Neuronal stem cell (in vitro differentiated cells): ENCODE results near the gene PLVAP.
A peak's percentile ranks its signal among the peaks of the same experiment; 100 is the strongest.

Source experiments
- DNase-seq: peaks from one replicate; pipeline ENCODE4 v3.0.0-alpha.2; 2013; ENCODE audit warnings: low spot score
- H2AFZ ChIP-seq: one replicate; pipeline ENCODE4 v1.6.1; 2013; ENCODE audit warnings: mild to moderate bottlenecking, low read length, inconsistent platforms
- H2AK5ac ChIP-seq: 2 replicates; pipeline ENCODE4 v1.6.1; 2013; ENCODE audit warnings: low read depth, mild to moderate bottlenecking, inconsistent platforms, low read length, moderate library complexity, mixed read lengths
- H2BK120ac ChIP-seq: 2 replicates; pipeline ENCODE4 v1.6.1; 2013; ENCODE audit warnings: low read depth, mild to moderate bottlenecking, inconsistent platforms, low read length, moderate library complexity, mixed read lengths
- H2BK12ac ChIP-seq: one replicate; pipeline ENCODE4 v1.6.1; 2013; ENCODE audit warnings: low read length, inconsistent platforms
- H2BK15ac ChIP-seq: 2 replicates; pipeline ENCODE4 v1.6.1; 2013; ENCODE audit warnings: mild to moderate bottlenecking, low read length, inconsistent platforms, mixed read lengths
- H2BK5ac ChIP-seq: one replicate; pipeline ENCODE4 v1.6.1; 2013; ENCODE audit warnings: inconsistent platforms, mild to moderate bottlenecking, low read length, moderate library complexity
- H3K14ac ChIP-seq: one replicate; pipeline ENCODE4 v1.6.1; 2013; ENCODE audit warnings: low read length, inconsistent platforms
- H3K18ac ChIP-seq: 2 replicates; pipeline ENCODE4 v1.6.1; 2013; ENCODE audit warnings: low read length, inconsistent platforms
- H3K23ac ChIP-seq: 2 replicates; pipeline ENCODE4 v1.6.1; 2013; ENCODE audit warnings: low read depth, mild to moderate bottlenecking, mixed read lengths, low read length, inconsistent platforms; ENCODE audit not compliant: poor library complexity
- H3K27ac ChIP-seq: replicated peaks from 3 replicates; pipeline ENCODE4 v1.5.1; 2013; ENCODE audit warnings: low read length, inconsistent platforms
- H3K27me3 ChIP-seq, 3 experiments: 2 replicates each; pipeline ENCODE4 v1.6.1; 2013; ENCODE audit warnings: low read length in 3 of 3, mild to moderate bottlenecking in 2 of 3, inconsistent platforms in 1 of 3, low read depth in 1 of 3, mixed read lengths in 1 of 3, moderate library complexity in 1 of 3; ENCODE audit not compliant: control insufficient read depth in 3 of 3, insufficient read depth in 3 of 3
- H3K36me3 ChIP-seq, 2 donors: replicated peaks in 1 of 2; 2 replicates each; pipeline ENCODE4 v1.6.1; 2013; ENCODE audit warnings: low read length in 2 of 2; ENCODE audit not compliant: control insufficient read depth in 2 of 2, insufficient read depth in 2 of 2
- H3K4ac ChIP-seq: 2 replicates; pipeline ENCODE4 v1.6.1; 2013; ENCODE audit warnings: inconsistent platforms, mild to moderate bottlenecking, low read length, moderate library complexity
- H3K4me1 ChIP-seq, 2 donors: 1 replicate in 1 of 2; 2 replicates in 1 of 2; pipeline ENCODE4 v1.6.1; 2013; ENCODE audit warnings: low read length in 2 of 2, low read depth in 1 of 2; ENCODE audit not compliant: control insufficient read depth in 2 of 2, insufficient read depth in 1 of 2
- H3K4me2 ChIP-seq: one replicate; pipeline ENCODE4 v1.6.1; 2013; ENCODE audit warnings: mild to moderate bottlenecking, low read length, inconsistent platforms; ENCODE audit not compliant: insufficient read depth, poor library complexity, severe bottlenecking
- H3K4me3 ChIP-seq, 2 donors: 2 replicates each; pipeline ENCODE4 v1.5.1; 2013; ENCODE audit warnings: low read length in 2 of 2, mild to moderate bottlenecking in 2 of 2, inconsistent platforms in 1 of 2, moderate library complexity in 1 of 2
- H3K79me1 ChIP-seq: one replicate; pipeline ENCODE4 v1.6.1; 2013; ENCODE audit warnings: low read depth, mild to moderate bottlenecking, inconsistent platforms, low read length, moderate library complexity
- H3K9ac ChIP-seq: one replicate; pipeline ENCODE4 v1.6.1; 2013; ENCODE audit warnings: mild to moderate bottlenecking, low read depth, low read length, inconsistent platforms; ENCODE audit not compliant: poor library complexity
- H3K9me3 ChIP-seq, 2 donors: replicated peaks in 1 of 2; 2 replicates each; pipeline versions ENCODE3 to v1.6.1; 2013; ENCODE audit warnings: low read length in 2 of 2, mild to moderate bottlenecking in 2 of 2, inconsistent platforms in 1 of 2, low read depth in 1 of 2, mixed read lengths in 1 of 2, moderate library complexity in 1 of 2; ENCODE audit not compliant: control insufficient read depth in 2 of 2, insufficient read depth in 1 of 2
- H4K8ac ChIP-seq: one replicate; pipeline ENCODE4 v1.6.1; 2013; ENCODE audit warnings: low read depth, mild to moderate bottlenecking, inconsistent platforms, low read length, moderate library complexity
- H4K91ac ChIP-seq: one replicate; pipeline ENCODE4 v1.6.1; 2013; ENCODE audit warnings: low read length, low read depth, mild to moderate bottlenecking, inconsistent platforms; ENCODE audit not compliant: poor library complexity
- WGBS, 2 donors: extraction: QIAGEN DNeasy Blood & Tissue Kit; methylation state at CpG; one replicate each; pipeline ENCODE4 v1.1.7; 2013; ENCODE audit warnings: missing lambda C conversion rate in 2 of 2, mixed read lengths in 1 of 2; ENCODE audit not compliant: insufficient read length in 2 of 2, insufficient replicate concordance in 1 of 2; ENCODE audit errors: extremely low coverage in 2 of 2; 5-methylcytosine and 5-hydroxymethylcytosine counted together

Gene PLVAP

DNA sequence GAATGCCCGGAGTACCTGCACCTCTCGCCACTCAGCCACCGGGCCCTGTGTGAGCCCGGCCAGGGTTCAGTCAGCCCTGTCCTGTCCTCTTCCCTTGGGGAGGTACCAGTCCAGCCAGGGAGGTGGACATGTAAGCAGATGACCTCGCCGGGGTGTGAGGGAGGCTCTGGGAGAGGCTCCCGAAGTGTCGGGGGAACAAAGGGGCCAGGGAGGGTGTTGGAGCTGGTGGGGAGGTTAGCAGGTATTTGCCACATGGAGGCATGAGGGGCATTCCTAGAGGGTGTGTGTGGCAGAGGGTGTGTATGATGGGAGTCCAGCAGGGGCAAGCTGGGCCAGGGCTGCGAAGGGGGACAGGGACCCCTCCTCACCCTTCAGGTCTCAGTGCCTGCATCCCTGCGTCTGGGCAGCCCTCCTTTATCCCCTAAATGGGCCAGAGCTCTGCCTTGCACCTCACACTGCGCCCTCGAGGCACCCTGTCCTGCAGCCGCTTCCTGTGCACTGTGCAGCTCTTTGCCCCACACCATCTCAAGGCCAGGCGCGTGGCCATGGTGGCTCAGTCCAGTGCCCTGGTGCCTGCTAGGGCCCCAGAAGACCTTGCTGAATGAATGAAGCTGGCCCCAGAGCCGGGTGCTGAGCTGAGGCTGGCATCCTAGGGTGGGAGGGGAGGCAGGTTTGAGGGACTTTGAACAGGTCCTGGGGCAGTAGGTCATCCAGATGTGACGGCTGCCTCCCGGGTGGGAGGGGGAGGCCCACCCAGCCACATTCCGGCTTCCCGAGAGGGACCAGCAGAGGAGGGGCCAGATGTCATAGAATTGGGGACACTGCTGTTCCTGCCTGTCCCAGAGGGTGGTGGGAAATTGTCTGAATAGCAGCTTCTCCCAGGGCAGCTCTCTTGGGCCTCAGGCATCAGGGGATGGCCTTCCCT is 64.7 kb downstream of the PLVAP start:
- H2BK15ac ChIP-seq, result peak overlapping the region; percentile 23
- H2BK12ac ChIP-seq, result no peak overlapping the region
- no peak overlapping the region for H2AK5ac ChIP-seq
- H3K18ac ChIP-seq, result no peak overlapping the region
- H4K8ac ChIP-seq, result no peak overlapping the region
- H3K9ac ChIP-seq, result peak overlapping the region; percentile 68
- no peak overlapping the region for H3K4ac ChIP-seq
- H3K4me3 ChIP-seq, result no peak overlapping the region
- WGBS, 2 donors, result no CpG with 5 or more reads among the region's 20 CpGs
- H4K91ac ChIP-seq, result no peak overlapping the region
- no peak overlapping the region for H3K27ac ChIP-seq
- H3K9me3 ChIP-seq, result peaks cover 0 to 2% of the 10 kb centered on the region in 2 donors
- peaks cover 29 to 50% of the 10 kb centered on the region in 2 donors for H3K36me3 ChIP-seq
- DNase-seq, result no peak
- no peak overlapping the region for H3K4me2 ChIP-seq
- no peak overlapping the region for H3K14ac ChIP-seq
- peaks cover 2 to 6% of the 10 kb centered on the region in 2 donors for H3K4me1 ChIP-seq
- H3K79me1 ChIP-seq, result peaks cover 19% of the 10 kb centered on the region
- peak overlapping the region; percentile 57 for H2BK5ac ChIP-seq
- H3K23ac ChIP-seq, result no peak overlapping the region
- no peaks in the 10 kb centered on the region for H3K27me3 ChIP-seq
- H2AFZ ChIP-seq, result no peak overlapping the region
- H2BK120ac ChIP-seq, result no peak overlapping the region

DNA sequence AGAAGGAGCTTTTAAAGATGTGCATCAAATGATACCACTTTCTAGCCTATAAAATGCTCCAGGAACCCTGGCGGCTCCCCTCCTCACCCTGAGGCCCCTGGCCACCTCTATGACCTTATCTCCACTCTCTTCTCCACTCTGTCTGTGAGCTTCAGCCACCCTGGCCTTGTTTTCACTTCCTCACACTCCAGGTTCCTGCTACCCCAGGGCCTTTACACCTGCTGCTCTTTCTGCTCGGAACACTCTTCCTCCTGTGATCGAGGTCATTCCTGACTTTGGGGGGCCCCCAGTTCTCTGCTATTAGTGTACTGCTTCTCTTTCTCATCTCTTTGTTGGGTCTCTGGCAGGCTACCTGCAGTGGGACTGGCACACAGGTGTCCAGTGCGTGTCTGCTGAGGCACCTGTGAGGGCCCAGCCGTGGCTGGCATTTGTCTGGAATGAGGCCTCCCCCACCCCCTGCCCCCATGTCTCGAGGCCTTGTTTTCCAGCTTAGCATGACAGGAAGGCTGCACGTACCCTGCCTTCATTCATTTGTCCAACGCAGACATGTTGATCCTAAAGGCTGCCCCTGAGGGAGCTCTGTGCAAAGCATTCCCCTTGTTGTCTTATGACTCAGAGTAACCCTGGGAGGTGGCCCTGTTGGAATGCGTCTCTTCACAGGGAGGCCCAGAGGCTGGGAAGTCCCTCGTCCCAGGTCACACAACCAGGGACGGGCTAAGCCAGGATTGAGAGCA is 65.5 kb downstream of the PLVAP start:
- H3K9ac ChIP-seq, result peak overlapping the region; percentile 18
- no CpG with 5 or more reads among the region's 11 CpGs for WGBS, 2 donors
- H3K9me3 ChIP-seq, result peaks cover 0 to 2% of the 10 kb centered on the region in 2 donors
- no peak overlapping the region for H3K23ac ChIP-seq
- no peak overlapping the region for H3K27ac ChIP-seq
- H3K4me3 ChIP-seq, result peak overlapping the region in 1 of 2 donors; percentile 6
- H3K27me3 ChIP-seq, result no peaks in the 10 kb centered on the region
- peaks cover 29 to 49% of the 10 kb centered on the region in 2 donors for H3K36me3 ChIP-seq
- H3K18ac ChIP-seq, result no peak overlapping the region
- no peak overlapping the region for H4K8ac ChIP-seq
- no peak overlapping the region for H2BK15ac ChIP-seq
- H2BK5ac ChIP-seq, result peak overlapping the region; percentile 57
- H3K14ac ChIP-seq, result no peak overlapping the region
- H2AFZ ChIP-seq, result no peak overlapping the region
- H4K91ac ChIP-seq, result no peak overlapping the region
- H2BK120ac ChIP-seq, result no peak overlapping the region
- no peak overlapping the region for H3K4me2 ChIP-seq
- H2AK5ac ChIP-seq, result no peak overlapping the region
- no peak for DNase-seq
- peaks cover 2 to 6% of the 10 kb centered on the region in 2 donors for H3K4me1 ChIP-seq
- peaks cover 17% of the 10 kb centered on the region for H3K79me1 ChIP-seq
- H2BK12ac ChIP-seq, result no peak overlapping the region
- no peak overlapping the region for H3K4ac ChIP-seq

DNA sequence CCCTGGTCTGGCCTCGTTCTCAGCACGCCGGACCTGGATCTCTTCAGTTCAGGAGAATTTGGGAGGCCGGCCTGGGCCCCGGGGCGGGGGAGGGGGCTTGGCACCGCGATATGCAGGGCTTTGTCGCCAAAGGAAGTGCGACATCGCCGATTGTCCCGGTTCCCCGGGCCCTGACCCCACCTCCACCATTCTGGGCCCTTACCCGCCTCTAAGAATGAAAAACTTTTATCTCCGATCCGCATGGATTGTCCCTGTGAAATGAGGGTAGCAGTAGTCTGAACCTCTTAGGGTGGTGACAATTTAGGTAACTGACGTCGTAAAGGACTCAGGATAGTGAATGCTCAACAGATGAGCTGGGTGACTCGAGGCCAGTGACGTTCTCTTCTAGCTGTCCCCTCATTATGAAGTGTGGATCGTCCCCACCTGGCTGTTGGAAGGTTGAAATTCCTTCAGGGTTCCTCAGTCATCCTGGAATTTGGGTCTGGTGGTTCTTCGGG is 67.1 kb downstream of the PLVAP start:
- H3K27me3 ChIP-seq, result no peaks in the 10 kb centered on the region
- no peak overlapping the region for H2AK5ac ChIP-seq
- H3K14ac ChIP-seq, result no peak overlapping the region
- H2BK5ac ChIP-seq, result peak overlapping the region; percentile 55
- DNase-seq, result no peak
- no peak overlapping the region for H3K27ac ChIP-seq
- H3K4me2 ChIP-seq, result peak overlapping the region; percentile 82
- no peak overlapping the region for H3K18ac ChIP-seq
- H2BK12ac ChIP-seq, result no peak overlapping the region
- H3K4me1 ChIP-seq, result peaks cover 6% of the 10 kb centered on the region in 2 donors
- H3K23ac ChIP-seq, result peak overlapping the region; percentile 45
- H4K91ac ChIP-seq, result no peak overlapping the region
- WGBS, 2 donors, result no CpG with 5 or more reads among the region's 23 CpGs
- peak overlapping the region; percentile 78 to 96 for H3K4me3 ChIP-seq
- no peak overlapping the region for H3K4ac ChIP-seq
- H3K9ac ChIP-seq, result peak overlapping the region; percentile 89
- peaks cover 0 to 2% of the 10 kb centered on the region in 2 donors for H3K9me3 ChIP-seq
- H3K36me3 ChIP-seq, result peaks cover 22 to 37% of the 10 kb centered on the region in 2 donors
- H2BK15ac ChIP-seq, result no peak overlapping the region
- H2AFZ ChIP-seq, result peak overlapping the region; percentile 71
- H4K8ac ChIP-seq, result no peak overlapping the region
- H3K79me1 ChIP-seq, result peaks cover 17% of the 10 kb centered on the region
- H2BK120ac ChIP-seq, result no peak overlapping the region
